Loucy (cell line): ENCODE measurements around the gene CDH22.

Experiments used
- H2AFZ ChIP-seq: fragments of 200-600 bp; sonication (generic); 2 replicates; pipeline ENCODE4 v1.6.0; 2016; ENCODE audit warnings: antibody characterized with exemption, mild to moderate bottlenecking, low read length, moderate library complexity
- H3F3A ChIP-seq: fragments of 200-600 bp; 2 replicates; pipeline ENCODE4 v1.6.0; 2016; ENCODE audit warnings: antibody characterized with exemption, low read depth, mild to moderate bottlenecking
- H3K27me3 ChIP-seq: fragments of 200-600 bp; sonication (generic); 2 replicates; pipeline ENCODE4 v1.6.1; 2014; ENCODE audit warnings: low read length, mild to moderate bottlenecking; ENCODE audit not compliant: insufficient read depth, poor library complexity, severe bottlenecking
- H3K36me3 ChIP-seq: fragments of 200-600 bp; sonication (generic); 2 replicates; pipeline ENCODE4 v1.6.1; 2016; ENCODE audit warnings: low read length; ENCODE audit not compliant: insufficient read depth
- H3K4me1 ChIP-seq: fragments of 200-600 bp; sonication (generic); 2 replicates; pipeline ENCODE4 v1.5.1; 2014; ENCODE audit warnings: low read length, mild to moderate bottlenecking; ENCODE audit not compliant: insufficient read depth, poor library complexity, severe bottlenecking
- H3K4me2 ChIP-seq: fragments of 200-600 bp; sonication (generic); 2 replicates; pipeline ENCODE4 v1.6.0; 2014; ENCODE audit warnings: antibody characterized with exemption, low read length, low read depth, mild to moderate bottlenecking; ENCODE audit not compliant: poor library complexity, severe bottlenecking
- H3K4me3 ChIP-seq: fragments of 200-600 bp; sonication (generic); 2 replicates; pipeline ENCODE4 v1.5.1; 2014; ENCODE audit warnings: low read length, mild to moderate bottlenecking, mixed read lengths; ENCODE audit not compliant: poor library complexity, severe bottlenecking
- H3K79me2 ChIP-seq: fragments of 200-600 bp; sonication (generic); 2 replicates; pipeline ENCODE4 v1.6.1; 2014; ENCODE audit warnings: low read length; ENCODE audit not compliant: insufficient read depth
- H3K9ac ChIP-seq: fragments of 200-600 bp; sonication (generic); 2 replicates; pipeline ENCODE4 v1.6.0; 2014; ENCODE audit warnings: mild to moderate bottlenecking, low read depth, low read length, moderate library complexity; ENCODE audit not compliant: poor library complexity, severe bottlenecking
- H3K9me2 ChIP-seq: fragments of 200-600 bp; sonication (generic); replicated peaks from 2 replicates; pipeline ENCODE4 v1.6.1; 2016; ENCODE audit warnings: low read depth, low read length, mixed read lengths
- H3K9me3 ChIP-seq: fragments of 200-600 bp; sonication (generic); 2 replicates; pipeline ENCODE4 v1.6.1; 2014; ENCODE audit warnings: mild to moderate bottlenecking, antibody characterized with exemption, low read length, low read depth; ENCODE audit not compliant: insufficient read depth
- H4K20me1 ChIP-seq: fragments of 200-600 bp; sonication (generic); 2 replicates; pipeline ENCODE4 v1.6.0; 2014; ENCODE audit warnings: antibody characterized with exemption, low read length, mild to moderate bottlenecking; ENCODE audit not compliant: insufficient read depth, poor library complexity, severe bottlenecking
- EZH2phosphoT487 ChIP-seq: fragments of 200-600 bp; IDR thresholded peaks from 2 replicates; pipeline ENCODE4 v1.6.1; 2018; ENCODE audit warnings: antibody characterized with exemption, mild to moderate bottlenecking, moderate library complexity, borderline replicate concordance
- TF ChIP-seq, protein P1 (sequence below): fragments of 200-600 bp; sonication (generic); conservative IDR thresholded peaks from 2 replicates; pipeline ENCODE4 v1.5.1; 2014; ENCODE audit warnings: mild to moderate bottlenecking, antibody characterized with exemption, low read length

CDH22 gene

DNA sequence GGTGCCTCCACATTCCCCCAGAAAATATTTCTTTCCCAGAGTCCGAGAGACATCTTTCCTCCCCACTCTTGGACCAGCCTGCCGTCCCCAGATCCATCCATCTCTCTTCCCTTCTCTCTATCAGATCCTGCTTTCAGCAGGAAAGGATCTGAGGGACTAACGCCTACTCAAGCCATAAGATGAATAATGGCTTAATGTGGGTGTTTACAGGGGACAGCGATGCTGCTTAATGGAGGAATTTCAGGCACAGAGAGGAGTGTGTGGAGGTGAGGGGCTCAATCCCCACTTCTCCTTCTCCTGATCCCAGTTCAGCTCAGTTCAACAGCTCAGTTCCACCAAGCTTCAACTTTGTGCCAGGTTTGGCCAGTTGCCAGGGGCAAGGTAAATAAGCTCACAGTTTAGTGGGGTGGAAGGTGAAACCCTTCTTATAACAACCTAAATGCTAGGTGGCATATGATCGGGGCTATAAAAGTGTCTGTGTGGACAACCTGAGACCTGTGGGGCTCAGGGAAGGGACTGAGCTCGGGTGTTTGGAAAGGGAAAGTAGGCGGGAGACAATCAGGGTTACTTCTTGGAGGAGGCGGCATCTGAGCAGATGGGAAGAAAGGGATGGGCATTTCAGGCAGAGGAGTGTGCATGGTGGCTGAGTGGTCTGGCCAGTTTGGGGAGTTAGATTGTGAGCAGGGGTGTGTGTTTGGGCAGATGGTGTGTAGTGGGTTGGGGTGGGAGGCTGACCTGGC is 55.8 kb downstream of the CDH22 start:
- Histone ChIP-seq H3K9me3 (no peaks in the 10 kb centered on the region), H3F3A (no peaks in the 10 kb centered on the region), H3K9ac (no peak overlapping the region), H3K4me2 (no peak overlapping the region), H2AFZ (no peak overlapping the region), H3K36me3 (no peaks in the 10 kb centered on the region), H3K27me3 (no peaks in the 10 kb centered on the region), H3K79me2 (no peaks in the 10 kb centered on the region), H3K9me2 (no peaks in the 10 kb centered on the region), H3K4me3 (no peak overlapping the region), H4K20me1 (no peaks in the 10 kb centered on the region), H3K4me1 (no peaks in the 10 kb centered on the region)
- TF ChIP-seq EZH2phosphoT487: no peak
- TF ChIP-seq, protein P1, sequence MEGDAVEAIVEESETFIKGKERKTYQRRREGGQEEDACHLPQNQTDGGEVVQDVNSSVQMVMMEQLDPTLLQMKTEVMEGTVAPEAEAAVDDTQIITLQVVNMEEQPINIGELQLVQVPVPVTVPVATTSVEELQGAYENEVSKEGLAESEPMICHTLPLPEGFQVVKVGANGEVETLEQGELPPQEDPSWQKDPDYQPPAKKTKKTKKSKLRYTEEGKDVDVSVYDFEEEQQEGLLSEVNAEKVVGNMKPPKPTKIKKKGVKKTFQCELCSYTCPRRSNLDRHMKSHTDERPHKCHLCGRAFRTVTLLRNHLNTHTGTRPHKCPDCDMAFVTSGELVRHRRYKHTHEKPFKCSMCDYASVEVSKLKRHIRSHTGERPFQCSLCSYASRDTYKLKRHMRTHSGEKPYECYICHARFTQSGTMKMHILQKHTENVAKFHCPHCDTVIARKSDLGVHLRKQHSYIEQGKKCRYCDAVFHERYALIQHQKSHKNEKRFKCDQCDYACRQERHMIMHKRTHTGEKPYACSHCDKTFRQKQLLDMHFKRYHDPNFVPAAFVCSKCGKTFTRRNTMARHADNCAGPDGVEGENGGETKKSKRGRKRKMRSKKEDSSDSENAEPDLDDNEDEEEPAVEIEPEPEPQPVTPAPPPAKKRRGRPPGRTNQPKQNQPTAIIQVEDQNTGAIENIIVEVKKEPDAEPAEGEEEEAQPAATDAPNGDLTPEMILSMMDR: no peak

DNA sequence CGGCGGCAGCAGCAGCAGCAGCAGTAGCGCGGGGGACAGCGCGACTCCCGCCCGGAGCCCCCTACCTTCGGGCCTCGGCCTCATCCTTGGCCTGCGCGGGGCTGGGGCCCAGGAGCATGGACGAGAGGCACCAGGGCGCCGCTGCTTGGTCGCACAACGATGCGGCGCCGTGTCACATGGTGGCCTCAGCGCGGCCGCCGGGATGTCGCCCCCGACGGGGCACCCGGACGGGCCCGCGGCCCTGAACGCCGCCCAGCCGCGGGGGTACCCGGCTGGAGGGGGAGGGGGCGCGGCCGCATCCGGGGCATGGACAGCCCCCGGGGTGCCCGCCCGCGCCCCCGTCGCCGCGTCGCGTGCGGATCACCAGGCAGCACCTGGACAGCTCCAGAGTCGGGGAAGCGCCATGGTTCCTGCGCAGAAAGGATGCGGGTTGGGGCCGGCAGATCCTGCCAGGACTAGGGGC is 57.1 kb downstream of the CDH22 start:
- Histone ChIP-seq H3K27me3 (no peaks in the 10 kb centered on the region), H2AFZ (no peak overlapping the region), H3K4me2 (no peak overlapping the region), H3K9me2 (no peaks in the 10 kb centered on the region), H3K36me3 (no peaks in the 10 kb centered on the region), H3K9me3 (no peaks in the 10 kb centered on the region), H3F3A (no peaks in the 10 kb centered on the region), H3K79me2 (no peaks in the 10 kb centered on the region), H4K20me1 (no peaks in the 10 kb centered on the region), H3K9ac (no peak overlapping the region), H3K4me3 (no peak overlapping the region), H3K4me1 (no peaks in the 10 kb centered on the region)
- TF ChIP-seq, protein P1: no peak
- TF ChIP-seq EZH2phosphoT487: no peak

DNA sequence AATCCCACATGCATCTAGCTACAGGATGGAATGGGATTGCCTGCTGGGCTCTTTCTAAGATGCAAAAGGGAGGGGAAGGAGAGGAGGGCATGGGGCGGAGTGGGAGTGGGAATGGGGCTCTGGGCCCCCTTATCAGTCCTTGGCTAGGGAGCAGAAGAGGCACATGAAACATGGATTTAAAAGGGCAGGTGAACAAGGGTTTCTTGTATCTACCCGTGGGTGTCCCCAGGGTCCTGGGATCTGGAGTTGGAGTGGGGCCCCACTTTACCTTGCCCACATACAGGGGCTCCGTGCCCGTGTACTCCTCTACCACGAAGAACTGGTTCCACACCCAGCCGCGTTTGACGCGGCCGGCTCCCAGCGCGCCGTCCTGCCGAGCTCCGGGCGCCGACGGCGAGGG is 57.5 kb downstream of the CDH22 start:
- H3K9me2 ChIP-seq: no peaks in the 10 kb centered on the region
- no peaks in the 10 kb centered on the region for H3K79me2 ChIP-seq
- H2AFZ ChIP-seq: no peak overlapping the region
- H3K9ac ChIP-seq: no peak overlapping the region
- H3K4me3 ChIP-seq: no peak overlapping the region
- no peaks in the 10 kb centered on the region for H4K20me1 ChIP-seq
- H3K27me3 ChIP-seq: no peaks in the 10 kb centered on the region
- TF ChIP-seq EZH2phosphoT487: no peak
- TF ChIP-seq, protein P1: no peak
- H3K9me3 ChIP-seq: no peaks in the 10 kb centered on the region
- no peaks in the 10 kb centered on the region for H3F3A ChIP-seq
- H3K4me1 ChIP-seq: no peaks in the 10 kb centered on the region
- H3K4me2 ChIP-seq: no peak overlapping the region
- no peaks in the 10 kb centered on the region for H3K36me3 ChIP-seq
